HepG2 (cell line): Measurements from ENCODE around the gene PDZRN4. TPM values are rescaled to one million over a fixed set of nuclear protein-coding genes. Genes with fewer than 3 reads are reported as not detected.

Experiments used
- ATAC-seq: fragments of 200-7000 bp; cut with Tn5 transposase; 3 replicates; pipeline ENCODE4 v1.9.1; 2020; ENCODE audit warnings: mild to moderate bottlenecking, moderate library complexity
- BruUV-seq: library from RNA; stranded (reverse); fragments of 400-500 nt; replicated peaks from 2 replicates; lab custom pipeline; 2021; lab: Mats Ljungman, UMichigan
- CTCF ChIA-PET: fragments of 300-600 bp; formaldehyde crosslinking; extraction: SDS; loops from one replicate; lab custom pipeline; 2021; ENCODE audit warnings: low total read pairs, inconsistent platforms, low intra/inter-chr PET ratio; lab: Yijun Ruan, JAX
- POLR2A ChIA-PET: fragments of 350-600 bp; sonication (Branson Sonifier 250); formaldehyde crosslinking; loops from one replicate; lab custom pipeline; 2020; ENCODE audit warnings: antibody characterized with exemption, inconsistent platforms; lab: Yijun Ruan, JAX
- DNase-seq: peaks from one replicate; pipeline ENCODE4 v3.0.0-alpha.2; 2015; ENCODE audit warnings: low spot score
- FAIRE-seq: peaks from 3 replicates; lab custom pipeline; 2011; peaks lifted over from hg19 to GRCh38; lab: Jason Lieb, UNC
- H2AFZ ChIP-seq: one replicate; pipeline ENCODE4 v1.6.1; 2011; ENCODE audit warnings: low read length, inconsistent platforms
- H3K27ac ChIP-seq: fragments of 300-600 bp; 3 replicates; pipeline ENCODE4 v1.8.0; 2011; ENCODE audit warnings: mixed run types, mild to moderate bottlenecking, mixed read lengths, low read length, inconsistent platforms; ENCODE audit not compliant: insufficient read depth; ENCODE audit errors: extremely low read length
- H3K27me3 ChIP-seq, 2 experiments: fragments of 200-600 bp in 1 of 2; 2 replicates in 1 of 2; 3 replicates in 1 of 2; pipeline versions ENCODE4 v1.6.0 to v1.8.0; 2011; ENCODE audit warnings: low read length in 2 of 2, mild to moderate bottlenecking in 2 of 2, moderate library complexity in 2 of 2, inconsistent platforms in 1 of 2; ENCODE audit not compliant: insufficient read depth in 2 of 2, control insufficient read depth in 1 of 2
- H3K36me3 ChIP-seq, 2 experiments: fragments of 200-600 bp in 1 of 2; replicated peaks in 1 of 2; 2 replicates in 1 of 2; 3 replicates in 1 of 2; pipeline versions ENCODE4 v1.5.1 to v1.8.0; 2011; ENCODE audit warnings: low read length in 2 of 2, inconsistent platforms in 1 of 2; ENCODE audit not compliant: insufficient read depth in 2 of 2, control insufficient read depth in 1 of 2
- H3K4me1 ChIP-seq: 2 replicates; pipeline ENCODE4 v1.5.1; 2012; ENCODE audit warnings: low read length, inconsistent platforms; ENCODE audit not compliant: insufficient read depth
- H3K4me2 ChIP-seq: 2 replicates; pipeline ENCODE4 v1.6.0; 2011; ENCODE audit warnings: low read depth, low read length, inconsistent platforms
- H3K4me3 ChIP-seq, 3 experiments: fragments of 200-600 bp in 1 of 3; sonication (generic), shearing (Covaris generic) in 1 of 3; replicated peaks in 1 of 3; 2 replicates each; pipeline ENCODE4 v1.5.1; 2011 to 2016; ENCODE audit warnings: low read length in 3 of 3, inconsistent platforms in 2 of 3, low read depth in 2 of 3, mild to moderate bottlenecking in 2 of 3, control low read depth in 1 of 3, mixed read lengths in 1 of 3; ENCODE audit not compliant: insufficient read depth in 1 of 3
- H3K79me2 ChIP-seq: one replicate; pipeline ENCODE4 v1.6.1; 2011; ENCODE audit warnings: low read length, inconsistent platforms; ENCODE audit not compliant: insufficient read depth
- H3K9ac ChIP-seq: 2 replicates; pipeline ENCODE4 v1.6.0; 2011; ENCODE audit warnings: mild to moderate bottlenecking, low read depth, low read length, inconsistent platforms; ENCODE audit not compliant: insufficient read depth
- H3K9me3 ChIP-seq: 2 replicates; pipeline ENCODE4 v1.5.1; 2012; ENCODE audit warnings: mild to moderate bottlenecking, low read length
- H4K20me1 ChIP-seq: 2 replicates; pipeline ENCODE4 v1.6.0; 2011; ENCODE audit warnings: inconsistent platforms, mild to moderate bottlenecking, low read length, moderate library complexity; ENCODE audit not compliant: insufficient read depth
- AHR ChIP-seq: IDR thresholded peaks from 2 replicates; pipeline ENCODE4 v1.6.1; 2018; ENCODE audit warnings: missing genetic modification reagents, missing compliant biosample characterization
- FOXJ3 ChIP-seq: sonication (generic); formaldehyde crosslinking; IDR thresholded peaks from 2 replicates; pipeline ENCODE4 v1.4.0; 2020; ENCODE audit warnings: missing genetic modification reagents, mild to moderate bottlenecking, borderline replicate concordance
- GLMP ChIP-seq: sonication (generic); formaldehyde crosslinking; IDR thresholded peaks from 2 replicates; pipeline ENCODE4 v1.9.0; 2021; ENCODE audit warnings: missing genetic modification reagents, mild to moderate bottlenecking, borderline replicate concordance
- HINFP ChIP-seq: sonication (generic); formaldehyde crosslinking; IDR thresholded peaks from 2 replicates; pipeline ENCODE4 v1.4.0; 2020; ENCODE audit warnings: low read depth, mild to moderate bottlenecking, missing genetic modification reagents
- HNF1B ChIP-seq: sonication (generic); formaldehyde crosslinking; IDR thresholded peaks from 2 replicates; pipeline ENCODE4 v1.5.1; 2020; ENCODE audit warnings: mild to moderate bottlenecking, moderate library complexity, missing genetic modification reagents
- KLF9 ChIP-seq: IDR thresholded peaks from 2 replicates; pipeline ENCODE4 v1.6.1; 2016; ENCODE audit warnings: low read depth
- RCOR2 ChIP-seq: IDR thresholded peaks from 2 replicates; pipeline ENCODE4 v1.6.1; 2016; ENCODE audit warnings: missing biosample characterization, missing genetic modification reagents
- SRF ChIP-seq: IDR thresholded peaks from 2 replicates; pipeline ENCODE4 v1.6.1; 2011; ENCODE audit warnings: mild to moderate bottlenecking, low read depth, low read length, moderate library complexity
- TOPORS ChIP-seq: sonication (generic); formaldehyde crosslinking; IDR thresholded peaks from 2 replicates; pipeline ENCODE4 v1.8.0; 2023; ENCODE audit warnings: mild to moderate bottlenecking, missing genetic modification reagents
- ZBTB21 ChIP-seq: sonication (generic); formaldehyde crosslinking; IDR thresholded peaks from 2 replicates; pipeline ENCODE4 v1.4.0; 2020; ENCODE audit warnings: missing genetic modification reagents
- ZHX1 ChIP-seq: sonication (generic); formaldehyde crosslinking; IDR thresholded peaks from 2 replicates; pipeline ENCODE4 v1.8.1; 2022; ENCODE audit warnings: low read depth, mild to moderate bottlenecking, missing genetic modification reagents
- ZNF251 ChIP-seq: sonication (generic); formaldehyde crosslinking; IDR thresholded peaks from 2 replicates; pipeline ENCODE4 v1.9.0; 2021; ENCODE audit warnings: mild to moderate bottlenecking, missing genetic modification reagents
- ZNF337 ChIP-seq: sonication (generic); formaldehyde crosslinking; IDR thresholded peaks from 2 replicates; pipeline ENCODE4 v1.5.1; 2020; ENCODE audit warnings: missing genetic modification reagents, low read depth, mild to moderate bottlenecking, borderline replicate concordance
- ZNF513 ChIP-seq: sonication (generic); formaldehyde crosslinking; conservative IDR thresholded peaks from 2 replicates; pipeline ENCODE4 v1.5.0; 2020; ENCODE audit warnings: missing genetic modification reagents
- ZNF552 ChIP-seq: sonication (generic); formaldehyde crosslinking; IDR thresholded peaks from 2 replicates; pipeline ENCODE4 v1.9.0; 2022; ENCODE audit warnings: missing genetic modification reagents, mild to moderate bottlenecking, borderline replicate concordance
- ZNF740 ChIP-seq: sonication (generic); formaldehyde crosslinking; IDR thresholded peaks from 2 replicates; pipeline ENCODE4 v1.4.0; 2020; ENCODE audit warnings: missing genetic modification reagents
- ZSCAN12 ChIP-seq: sonication (generic); formaldehyde crosslinking; IDR thresholded peaks from 2 replicates; pipeline ENCODE4 v1.9.0; 2021; ENCODE audit warnings: mild to moderate bottlenecking, missing genetic modification reagents
- in situ Hi-C: cut with HindIII; loops from 2 replicates; pipeline ENCODE4 v1.10.0; 2017; ENCODE audit warnings: low pct_unique_long_range_greater_than_20kb; ENCODE audit not compliant: extremely low pct_ligation_motif_present
- intact Hi-C: fragments of 100-400 bp; cut with micrococcal nuclease; formaldehyde crosslinking; loops from one replicate; pipeline ENCODE4 v1.10.0; 2022; ENCODE audit not compliant: unreplicated experiment
- polyA plus RNA-seq, 8 experiments: library from polyadenylated mRNA; depleted of rRNA in 3 of 8; stranded (reverse) in 7 of 8; unstranded in 1 of 8; fragments of >200 nt; fragmentation: Illumina TruSeq in 4 of 8; extraction: Trizol in 4 of 8; gene quantifications; 2 replicates each; pipeline versions ENCODE4 v1.2.1 to v1.2.3, GENCODE V29; 2011 to 2016; ENCODE audit warnings: low read depth in 4 of 8, missing spikeins in 1 of 8, mixed read lengths in 1 of 8; ENCODE audit not compliant: insufficient read depth in 1 of 8
- total RNA-seq, 5 experiments: library from RNA; depleted of rRNA; stranded (reverse); fragments of >200 nt; fragmentation: Illumina TruSeq; extraction: Trizol; gene quantifications; 2 replicates each; pipeline ENCODE4 v1.2.3, GENCODE V29; 2016; ENCODE audit warnings: low read depth in 1 of 5

PDZRN4 gene
- total and polyA plus RNA-seq, 2 of the 13 experiments (the other 11 are each of a cell fraction or from before 2014, with no cell fraction given), result not detected

GRCh38 chr12:41577995-41578394 lies 389.9 kb downstream of the PDZRN4 start:
- no peaks in the 10 kb centered on the region for H4K20me1 ChIP-seq
- no peak overlapping the region for H3K27ac ChIP-seq
- H3K9ac ChIP-seq, result no peak overlapping the region
- intact Hi-C loops, result no loop called here
- ChIA-PET CTCF (no interaction called here), POLR2A (no interaction called here)
- H3K36me3 ChIP-seq, result no peaks in the 10 kb centered on the region
- in situ Hi-C loops, result no loop called here
- H3K27me3 ChIP-seq, result no peaks in the 10 kb centered on the region; a peak in 1 of 5 replicates
- ATAC-seq (no peak), FAIRE-seq (no peak), DNase-seq (no peak)
- no peak for TF ChIP-seq ZBTB21
- no peak for TF ChIP-seq ZNF513
- no peak for TF ChIP-seq FOXJ3
- TF ChIP-seq ZHX1 (CRISPR knock-in tag), result no peak
- TF ChIP-seq ZSCAN12 (CRISPR knock-in tag), result no peak
- no peak for TF ChIP-seq RCOR2
- no peak for TF ChIP-seq HINFP
- no peak for TF ChIP-seq ZNF337 (CRISPR knock-in tag)
- TF ChIP-seq SRF, result no peak
- no peak for TF ChIP-seq GLMP (CRISPR knock-in tag)
- TF ChIP-seq TOPORS, result no peak
- no peak for TF ChIP-seq ZNF740 (CRISPR knock-in tag)
- no peak for TF ChIP-seq ZNF251 (CRISPR knock-in tag)
- TF ChIP-seq HNF1B (CRISPR knock-in tag), result no peak
- no peak for TF ChIP-seq ZNF552 (CRISPR knock-in tag)
- TF ChIP-seq KLF9, result no peak
- TF ChIP-seq AHR (CRISPR knock-in tag), result no peak
- H3K4me1 ChIP-seq, result no peaks in the 10 kb centered on the region
- no peak overlapping the region for H3K4me2 ChIP-seq
- no peak overlapping the region for H3K4me3 ChIP-seq
- H3K9me3 ChIP-seq, result no peaks in the 10 kb centered on the region
- no peaks in the 10 kb centered on the region for H3K79me2 ChIP-seq
- H2AFZ ChIP-seq, result no peak overlapping the region
- BruUV-seq, result no TSS peak
